Measurements from ENCODE around the gene STAT6.

STAT6 gene

GRCh38 chr12:57150400-57151000 is 39.3 kb upstream of the STAT6 start:
- TF ChIP-seq GATA2 (IDR thresholded peaks at IDR 0.05; ENCODE audit: low read depth, low read length) (no peak), GATA3 (IDR thresholded peaks at IDR 0.05; ENCODE audit: low read depth, low read length) (no peak)

GRCh38 chr12:57149245-57149900 is 38.2 kb upstream of the STAT6 start:
- TF ChIP-seq GATA3 (IDR thresholded peaks at IDR 0.05; ENCODE audit: low read depth, low read length) = no peak
- no peak for TF ChIP-seq GATA2 (IDR thresholded peaks at IDR 0.05; ENCODE audit: low read depth, low read length)

GRCh38 chr12:57148469-57149244 is 37.5 kb upstream of the STAT6 start:
- TF ChIP-seq GATA3 (IDR thresholded peaks at IDR 0.05; ENCODE audit: low read depth, low read length) (no peak), GATA2 (IDR thresholded peaks at IDR 0.05; ENCODE audit: low read depth, low read length) (no peak)

GRCh38 chr12:57146961-57147944 is 36.1 kb upstream of the STAT6 start, which contains the start of gene LRP1-AS:
Gene LRP1-AS, minus strand, starts transcription at chr12:57147619.
- TF ChIP-seq GATA3 (IDR thresholded peaks at IDR 0.05; ENCODE audit: low read depth, low read length) = no peak
- no peak for TF ChIP-seq GATA2 (IDR thresholded peaks at IDR 0.05; ENCODE audit: low read depth, low read length)

- TF ChIP-seq GATA2 (IDR thresholded peaks at IDR 0.05; ENCODE audit: low read depth, low read length) (no peak), GATA3 (IDR thresholded peaks at IDR 0.05; ENCODE audit: low read depth, low read length) (no peak)
Observed at GRCh38 chr12:57146092-57146491, 34.9 kb upstream of the STAT6 start.

GRCh38 chr12:57145460-57146059 is 34.4 kb upstream of the STAT6 start:
- TF ChIP-seq GATA2 (IDR thresholded peaks at IDR 0.05; ENCODE audit: low read depth, low read length) = no peak
- TF ChIP-seq GATA3 (IDR thresholded peaks at IDR 0.05; ENCODE audit: low read depth, low read length) = no peak

GRCh38 chr12:57143454-57143853 is 32.3 kb upstream of the STAT6 start:
- no peak for TF ChIP-seq GATA3 (IDR thresholded peaks at IDR 0.05; ENCODE audit: low read depth, low read length)
- TF ChIP-seq GATA2 (IDR thresholded peaks at IDR 0.05; ENCODE audit: low read depth, low read length) = no peak

- TF ChIP-seq GATA2 (IDR thresholded peaks at IDR 0.05; ENCODE audit: low read depth, low read length) (no peak), GATA3 (IDR thresholded peaks at IDR 0.05; ENCODE audit: low read depth, low read length) (no peak)
Observed at GRCh38 chr12:57142727-57143126, 31.6 kb upstream of the STAT6 start.

GRCh38 chr12:57142121-57142520 is 31.0 kb upstream of the STAT6 start:
- no peak for TF ChIP-seq GATA2 (IDR thresholded peaks at IDR 0.05; ENCODE audit: low read depth, low read length)
- TF ChIP-seq GATA3 (IDR thresholded peaks at IDR 0.05; ENCODE audit: low read depth, low read length) = no peak

GRCh38 chr12:57141249-57141648 is 30.1 kb upstream of the STAT6 start:
- no peak for TF ChIP-seq GATA3 (IDR thresholded peaks at IDR 0.05; ENCODE audit: low read depth, low read length)
- no peak for TF ChIP-seq GATA2 (IDR thresholded peaks at IDR 0.05; ENCODE audit: low read depth, low read length)

GRCh38 chr12:57139796-57140649 is 28.9 kb upstream of the STAT6 start:
- no peak for TF ChIP-seq GATA3 (IDR thresholded peaks at IDR 0.05; ENCODE audit: low read depth, low read length)
- TF ChIP-seq GATA2 (IDR thresholded peaks at IDR 0.05; ENCODE audit: low read depth, low read length) = no peak

GRCh38 chr12:57138526-57139272 is 27.5 kb upstream of the STAT6 start:
- TF ChIP-seq GATA3 (IDR thresholded peaks at IDR 0.05; ENCODE audit: low read depth, low read length) (no peak), GATA2 (IDR thresholded peaks at IDR 0.05; ENCODE audit: low read depth, low read length) (no peak)

Measured in SH-SY5Y (cell line).